D341Med (cell line): ENCODE measurements around the gene CROCC.
"Not testable (repeated sequence)": the region's sequence is repeated elsewhere in the genome, so short reads cannot be mapped to it uniquely, and the experiment has no call there.

Source experiments
- DNase-seq: peaks from one replicate; pipeline ENCODE4 v3.0.0; 2012; ENCODE audit warnings: low spot score

CROCC gene

GRCh38 chr1:16914928-16915626 is 6.7 kb upstream of the CROCC start:
- DNase-seq: peak; percentile 55

- peak; percentile 32 for DNase-seq
Observed at GRCh38 chr1:16915627-16915973, 6.1 kb upstream of the CROCC start.

- not testable (repeated sequence) for DNase-seq
Observed at GRCh38 chr1:16916036-16916880, 5.5 kb upstream of the CROCC start.

GRCh38 chr1:16918371-16918770 is 3.4 kb upstream of the CROCC start:
- DNase-seq: no peak

GRCh38 chr1:16918936-16919665 is 2.6 kb upstream of the CROCC start:
- not testable (repeated sequence) for DNase-seq

- DNase-seq: no peak
Observed at GRCh38 chr1:16920951-16921350, 780 bp upstream of the CROCC start.

GRCh38 chr1:16922466-16922865 is 735 bp downstream of the CROCC start:
- peak; percentile 55 for DNase-seq

GRCh38 chr1:16922885-16923431 is 1.2 kb downstream of the CROCC start:
- peak; percentile 54 for DNase-seq

- DNase-seq: peak; percentile 50
Observed at GRCh38 chr1:16924216-16924918, 2.6 kb downstream of the CROCC start.

- DNase-seq: peak; percentile 76
Observed at GRCh38 chr1:16924919-16925477, 3.3 kb downstream of the CROCC start.

GRCh38 chr1:16925635-16926490 is 4.1 kb downstream of the CROCC start:
- peak; percentile 42 for DNase-seq

- DNase-seq: no peak
Observed at GRCh38 chr1:16926491-16927073, 4.9 kb downstream of the CROCC start.

GRCh38 chr1:16927256-16927655 is 5.5 kb downstream of the CROCC start:
- DNase-seq: no peak

- DNase-seq: no peak
Observed at GRCh38 chr1:16927711-16928485, 6.2 kb downstream of the CROCC start.

GRCh38 chr1:16929146-16930041 is 7.7 kb downstream of the CROCC start:
- not testable (repeated sequence) for DNase-seq

GRCh38 chr1:16931206-16931934 is 9.6 kb downstream of the CROCC start:
- DNase-seq: not testable (repeated sequence)

GRCh38 chr1:16933945-16934344 is 12.2 kb downstream of the CROCC start:
- DNase-seq: not testable (repeated sequence)
